SK-N-SH (cell line): ENCODE measurements around the gene DSCAML1. TPM values are rescaled to one million over a fixed set of nuclear protein-coding genes. Genes with fewer than 3 reads are reported as not detected.

Source experiments
- CTCF ChIA-PET: fragments of 300-600, 350-600 bp; formaldehyde crosslinking; extraction: SDS; loops from one replicate; lab custom pipeline; 2021; lab: Yijun Ruan, JAX
- POLR2A ChIA-PET: fragments of 350-600 bp; sonication (Branson Sonifier 250); formaldehyde crosslinking; extraction: SDS; loops from one replicate; lab custom pipeline; 2020; ENCODE audit warnings: antibody characterized with exemption, inconsistent platforms; lab: Yijun Ruan, JAX
- DNase-seq: peaks from one replicate; pipeline ENCODE4 v3.0.0; 2012
- H2AFZ ChIP-seq: fragments of 200-600 bp; sonication (generic); 2 replicates; pipeline ENCODE4 v1.8.1; 2016; ENCODE audit warnings: antibody characterized with exemption, mild to moderate bottlenecking, low read depth
- H3F3A ChIP-seq: fragments of 200-600 bp; sonication (generic); replicated peaks from 2 replicates; pipeline ENCODE3; 2016; ENCODE audit warnings: antibody characterized with exemption, mild to moderate bottlenecking; ENCODE audit not compliant: insufficient read depth
- H3K27ac ChIP-seq, 2 experiments: fragments of 200-500 bp in 1 of 2; fragments of 200-600 bp in 1 of 2; sonication (Bioruptor generic) in 1 of 2; sonication (generic), shearing (Covaris generic) in 1 of 2; 2 replicates each; pipeline versions ENCODE4 v1.5.1 to v1.6.1; 2014 to 2016; ENCODE audit warnings: low read depth in 2 of 2, inconsistent platforms in 1 of 2, low read length in 1 of 2, mild to moderate bottlenecking in 1 of 2, mixed read lengths in 1 of 2
- H3K27me3 ChIP-seq: fragments of 200-600 bp; sonication (generic), shearing (Covaris generic); 2 replicates; pipeline ENCODE4 v1.6.1; 2016; ENCODE audit warnings: mixed run types; ENCODE audit not compliant: insufficient read depth
- H3K36me3 ChIP-seq, 2 experiments: fragments of 200-500 bp in 1 of 2; fragments of 200-600 bp in 1 of 2; sonication (Bioruptor generic) in 1 of 2; sonication (generic) in 1 of 2; replicated peaks in 1 of 2; 2 replicates each; pipeline versions ENCODE3 to v1.5.1; 2014 to 2016; ENCODE audit warnings: low read length in 1 of 2, mild to moderate bottlenecking in 1 of 2; ENCODE audit not compliant: insufficient read depth in 2 of 2, control insufficient read depth in 1 of 2
- H3K4me1 ChIP-seq, 2 experiments: fragments of 200-500 bp in 1 of 2; fragments of 200-600 bp in 1 of 2; sonication (Bioruptor generic) in 1 of 2; sonication (generic), shearing (Covaris generic) in 1 of 2; 2 replicates each; pipeline versions ENCODE4 v1.5.1 to v1.6.1; 2014 to 2016; ENCODE audit warnings: low read depth in 1 of 2, low read length in 1 of 2, mixed run types in 1 of 2; ENCODE audit not compliant: insufficient read depth in 2 of 2, control insufficient read depth in 1 of 2
- H3K4me2 ChIP-seq: fragments of 200-600 bp; sonication (generic), shearing (Covaris generic); 2 replicates; pipeline ENCODE4 v1.6.1; 2017; ENCODE audit warnings: mixed run types
- H3K4me3 ChIP-seq, 2 experiments: fragments of 200-500 bp in 1 of 2; fragments of 200-600 bp in 1 of 2; sonication (Bioruptor generic) in 1 of 2; sonication (generic), shearing (Covaris generic) in 1 of 2; 2 replicates each; pipeline versions ENCODE4 v1.5.1 to v1.8.1; 2014 to 2016; ENCODE audit warnings: low read depth in 2 of 2, inconsistent platforms in 1 of 2, low read length in 1 of 2, mild to moderate bottlenecking in 1 of 2, mixed read lengths in 1 of 2, moderate library complexity in 1 of 2
- H3K79me2 ChIP-seq: fragments of 200-600 bp; sonication (generic); 2 replicates; pipeline ENCODE4 v1.8.1; 2017; ENCODE audit warnings: mild to moderate bottlenecking; ENCODE audit not compliant: insufficient read depth
- H3K9ac ChIP-seq: fragments of 200-600 bp; sonication (generic); 2 replicates; pipeline ENCODE4 v1.6.1; 2017; ENCODE audit warnings: mixed run types
- H3K9me2 ChIP-seq: fragments of 200-600 bp; sonication (generic); 2 replicates; pipeline ENCODE4 v1.6.1; 2017; ENCODE audit warnings: mixed run types
- H3K9me3 ChIP-seq: fragments of 200-600 bp; sonication (generic); 2 replicates; pipeline ENCODE4 v1.6.1; 2017; ENCODE audit warnings: mixed run types, mild to moderate bottlenecking, moderate library complexity
- H4K20me1 ChIP-seq: fragments of 200-600 bp; sonication (generic); 2 replicates; pipeline ENCODE4 v1.6.1; 2017; ENCODE audit warnings: mild to moderate bottlenecking, mixed run types; ENCODE audit not compliant: insufficient read depth
- ELF1 ChIP-seq: IDR thresholded peaks from 2 replicates; pipeline ENCODE4 v1.4.0; 2012
- EP300 ChIP-seq, 2 experiments: IDR thresholded peaks; 2 replicates each; pipeline versions ENCODE4 v1.4.0 to v1.6.1; 2012; ENCODE audit warnings: borderline replicate concordance in 1 of 2, low read depth in 1 of 2, low read length in 1 of 2
- FOXJ3 ChIP-seq: sonication (generic); formaldehyde crosslinking; IDR thresholded peaks from 2 replicates; pipeline ENCODE4 v1.5.1; 2020; ENCODE audit warnings: mild to moderate bottlenecking, missing genetic modification reagents
- FOXM1 ChIP-seq: IDR thresholded peaks from 2 replicates; pipeline ENCODE4 v1.4.0; 2012; ENCODE audit warnings: low read depth, mild to moderate bottlenecking
- GABPA ChIP-seq: IDR thresholded peaks from 2 replicates; pipeline ENCODE4 v1.4.0; 2012; ENCODE audit warnings: low read depth, mild to moderate bottlenecking
- GATA2 ChIP-seq: sonication (generic); formaldehyde crosslinking; IDR thresholded peaks from 2 replicates; pipeline ENCODE4 v1.5.0; 2020; ENCODE audit warnings: mild to moderate bottlenecking, missing genetic modification reagents
- IRF3 ChIP-seq: fragments of 150-350 bp; IDR thresholded peaks from 2 replicates; pipeline ENCODE4 v1.6.1; 2016; ENCODE audit warnings: mild to moderate bottlenecking, low read depth, low read length
- JUND ChIP-seq: IDR thresholded peaks from 2 replicates; pipeline ENCODE4 v1.4.0; 2012
- MAX ChIP-seq: IDR thresholded peaks from 2 replicates; pipeline ENCODE4 v1.4.0; 2012; ENCODE audit warnings: low read depth
- MEF2A ChIP-seq: IDR thresholded peaks from 2 replicates; pipeline ENCODE4 v1.4.0; 2012; ENCODE audit warnings: low read depth, borderline replicate concordance
- MXI1 ChIP-seq: IDR thresholded peaks from 2 replicates; pipeline ENCODE4 v1.6.1; 2012; ENCODE audit warnings: mild to moderate bottlenecking, low read depth, low read length, improper control_type of control experiment
- POLR2AphosphoS5 ChIP-seq: IDR thresholded peaks from 2 replicates; pipeline ENCODE4 v1.6.1; 2012; ENCODE audit warnings: low read depth, low read length
- REST ChIP-seq: IDR thresholded peaks from 2 replicates; pipeline ENCODE4 v1.6.1; 2012; ENCODE audit warnings: mild to moderate bottlenecking, low read depth, low read length, moderate library complexity
- SMC3 ChIP-seq: IDR thresholded peaks from 2 replicates; pipeline ENCODE4 v1.6.1; 2012; ENCODE audit warnings: low read depth, low read length, improper control_type of control experiment
- TAF1 ChIP-seq: IDR thresholded peaks from 2 replicates; pipeline ENCODE4 v1.6.1; 2012; ENCODE audit warnings: low read depth, mild to moderate bottlenecking, low read length, moderate library complexity, borderline replicate concordance
- TCF12 ChIP-seq: IDR thresholded peaks from 2 replicates; pipeline ENCODE4 v1.4.0; 2012
- USF1 ChIP-seq: IDR thresholded peaks from 2 replicates; pipeline ENCODE4 v1.4.0; 2012; ENCODE audit warnings: low read depth, borderline replicate concordance
- USF2 ChIP-seq: fragments of 150-350 bp; IDR thresholded peaks from 2 replicates; pipeline ENCODE4 v1.6.1; 2017; ENCODE audit warnings: antibody characterized with exemption, low read length, low read depth, borderline replicate concordance
- YY1 ChIP-seq: IDR thresholded peaks from 2 replicates; pipeline ENCODE4 v1.4.0; 2012; ENCODE audit warnings: low read depth, mild to moderate bottlenecking
- WGBS: methylation state at CpG from one replicate; pipeline ENCODE4 v1.1.6; 2017; ENCODE audit warnings: low lambda C conversion rate; 5-methylcytosine and 5-hydroxymethylcytosine counted together
- polyA plus RNA-seq, 3 experiments: library from polyadenylated mRNA; depleted of rRNA; stranded (reverse); fragments of >200 nt; gene quantifications; 2 replicates each; pipeline ENCODE4 v1.2.3, GENCODE V29; 2012

DSCAML1 gene
- polyA plus RNA-seq, 1 of the 3 experiments (the other 2 are of a cell fraction): not detected

GRCh38 chr11:117549417-117549816 lies 247.6 kb downstream of the DSCAML1 start:
- no peak overlapping the region for H3K9ac ChIP-seq
- CTCF ChIA-PET: interaction anchor here (0.9 to 1.7 kb wide), 4 partner anchors 9 to 268 kb away, joined by 3 to 6 read pairs (median 4); no protein-coding TSS in a partner anchor

GRCh38 chr11:117548876-117549275 lies 248.1 kb downstream of the DSCAML1 start:
- H2AFZ ChIP-seq: no peak overlapping the region
- TF ChIP-seq FOXJ3: no peak
- TF ChIP-seq MEF2A: no peak
- TF ChIP-seq FOXM1: no peak
- TF ChIP-seq REST: no peak
- no peak for TF ChIP-seq EP300 (IDR thresholded peaks at IDR 0.05; ENCODE audit: borderline replicate concordance in 1 of 2, low read depth in 1 of 2, low read length in 1 of 2)
- TF ChIP-seq JUND: no peak
- no peak for TF ChIP-seq ELF1
- TF ChIP-seq USF2: no peak
- no peak for TF ChIP-seq TAF1
- TF ChIP-seq GABPA: no peak
- no peak for TF ChIP-seq TCF12
- TF ChIP-seq USF1: no peak
- TF ChIP-seq MXI1: no peak
- TF ChIP-seq SMC3: no peak
- no peak for TF ChIP-seq YY1
- no peak for TF ChIP-seq MAX
- no peak for TF ChIP-seq POLR2AphosphoS5

More at GRCh38 chr11:117549417-117549816, 247.6 kb downstream of the DSCAML1 start:
- WGBS: 67% methylated on average over 9 of the region's 9 CpGs
- H3F3A ChIP-seq: no peaks in the 10 kb centered on the region
- POLR2A ChIA-PET: interaction anchor here (1.9 kb wide), 1 partner anchor 17 kb away, joined by 5 read pairs; no protein-coding TSS in a partner anchor
- H3K4me2 ChIP-seq: no peak overlapping the region
- H2AFZ ChIP-seq: no peak overlapping the region
- H3K9me2 ChIP-seq: no peaks in the 10 kb centered on the region
- H3K27ac ChIP-seq: no peak overlapping the region
- no peaks in the 10 kb centered on the region for H3K9me3 ChIP-seq
- no peaks in the 10 kb centered on the region; a peak in 1 of 4 replicates for H3K4me1 ChIP-seq
- H3K79me2 ChIP-seq: no peaks in the 10 kb centered on the region
- no peaks in the 10 kb centered on the region for H3K36me3 ChIP-seq
- no peak for DNase-seq
- TF ChIP-seq GATA2 (CRISPR knock-in tag): no peak
- TF ChIP-seq IRF3: no peak
- TF ChIP-seq, all 33 proteins: peak for 0
- no peak overlapping the region for H3K4me3 ChIP-seq
- no peaks in the 10 kb centered on the region for H4K20me1 ChIP-seq
- 0 out of 2 replicates have a peak, but pooled peaks cover 5% of the 10 kb centered on the region for H3K27me3 ChIP-seq

More at GRCh38 chr11:117548876-117549275, 248.1 kb downstream of the DSCAML1 start:
- 0 out of 2 replicates have a peak, but pooled peaks cover 5% of the 10 kb centered on the region for H3K27me3 ChIP-seq
- H3K9me2 ChIP-seq: no peaks in the 10 kb centered on the region
- H3K4me3 ChIP-seq: no peak overlapping the region
- H3K79me2 ChIP-seq: no peaks in the 10 kb centered on the region
- WGBS: 38% methylated on average over 3 of the region's 3 CpGs
- POLR2A ChIA-PET: no interaction called here
- H3K36me3 ChIP-seq: no peaks in the 10 kb centered on the region
- no peaks in the 10 kb centered on the region for H3K9me3 ChIP-seq
- CTCF ChIA-PET: interaction anchor here (1.0 to 1.5 kb wide), 3 partner anchors 15 to 261 kb away, joined by 3 to 7 read pairs (median 4); no protein-coding TSS in a partner anchor
- no peak for DNase-seq
- H3K9ac ChIP-seq: no peak overlapping the region
- no peak overlapping the region for H3K27ac ChIP-seq
- H4K20me1 ChIP-seq: no peaks in the 10 kb centered on the region
- H3K4me1 ChIP-seq: no peaks in the 10 kb centered on the region; a peak in 1 of 4 replicates
- H3F3A ChIP-seq: no peaks in the 10 kb centered on the region
- no peak overlapping the region for H3K4me2 ChIP-seq
